HG03139 (cell line): ENCODE results near the gene ZBTB11.
A peak's percentile ranks its signal among the peaks of the same experiment; 100 is the strongest.
"Not testable (repeated sequence)": the region's sequence is repeated elsewhere in the genome, so short reads cannot be mapped to it uniquely, and the experiment has no call there.

ENCODE experiments used
- ATAC-seq: cut with Tn5 transposase; IDR thresholded peaks from one replicate; pipeline ENCODE4 v1.9.1; 2021; ENCODE audit not compliant: unreplicated experiment

The ZBTB11 gene, protein sequence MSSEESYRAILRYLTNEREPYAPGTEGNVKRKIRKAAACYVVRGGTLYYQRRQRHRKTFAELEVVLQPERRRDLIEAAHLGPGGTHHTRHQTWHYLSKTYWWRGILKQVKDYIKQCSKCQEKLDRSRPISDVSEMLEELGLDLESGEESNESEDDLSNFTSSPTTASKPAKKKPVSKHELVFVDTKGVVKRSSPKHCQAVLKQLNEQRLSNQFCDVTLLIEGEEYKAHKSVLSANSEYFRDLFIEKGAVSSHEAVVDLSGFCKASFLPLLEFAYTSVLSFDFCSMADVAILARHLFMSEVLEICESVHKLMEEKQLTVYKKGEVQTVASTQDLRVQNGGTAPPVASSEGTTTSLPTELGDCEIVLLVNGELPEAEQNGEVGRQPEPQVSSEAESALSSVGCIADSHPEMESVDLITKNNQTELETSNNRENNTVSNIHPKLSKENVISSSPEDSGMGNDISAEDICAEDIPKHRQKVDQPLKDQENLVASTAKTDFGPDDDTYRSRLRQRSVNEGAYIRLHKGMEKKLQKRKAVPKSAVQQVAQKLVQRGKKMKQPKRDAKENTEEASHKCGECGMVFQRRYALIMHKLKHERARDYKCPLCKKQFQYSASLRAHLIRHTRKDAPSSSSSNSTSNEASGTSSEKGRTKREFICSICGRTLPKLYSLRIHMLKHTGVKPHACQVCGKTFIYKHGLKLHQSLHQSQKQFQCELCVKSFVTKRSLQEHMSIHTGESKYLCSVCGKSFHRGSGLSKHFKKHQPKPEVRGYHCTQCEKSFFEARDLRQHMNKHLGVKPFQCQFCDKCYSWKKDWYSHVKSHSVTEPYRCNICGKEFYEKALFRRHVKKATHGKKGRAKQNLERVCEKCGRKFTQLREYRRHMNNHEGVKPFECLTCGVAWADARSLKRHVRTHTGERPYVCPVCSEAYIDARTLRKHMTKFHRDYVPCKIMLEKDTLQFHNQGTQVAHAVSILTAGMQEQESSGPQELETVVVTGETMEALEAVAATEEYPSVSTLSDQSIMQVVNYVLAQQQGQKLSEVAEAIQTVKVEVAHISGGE

DNA sequence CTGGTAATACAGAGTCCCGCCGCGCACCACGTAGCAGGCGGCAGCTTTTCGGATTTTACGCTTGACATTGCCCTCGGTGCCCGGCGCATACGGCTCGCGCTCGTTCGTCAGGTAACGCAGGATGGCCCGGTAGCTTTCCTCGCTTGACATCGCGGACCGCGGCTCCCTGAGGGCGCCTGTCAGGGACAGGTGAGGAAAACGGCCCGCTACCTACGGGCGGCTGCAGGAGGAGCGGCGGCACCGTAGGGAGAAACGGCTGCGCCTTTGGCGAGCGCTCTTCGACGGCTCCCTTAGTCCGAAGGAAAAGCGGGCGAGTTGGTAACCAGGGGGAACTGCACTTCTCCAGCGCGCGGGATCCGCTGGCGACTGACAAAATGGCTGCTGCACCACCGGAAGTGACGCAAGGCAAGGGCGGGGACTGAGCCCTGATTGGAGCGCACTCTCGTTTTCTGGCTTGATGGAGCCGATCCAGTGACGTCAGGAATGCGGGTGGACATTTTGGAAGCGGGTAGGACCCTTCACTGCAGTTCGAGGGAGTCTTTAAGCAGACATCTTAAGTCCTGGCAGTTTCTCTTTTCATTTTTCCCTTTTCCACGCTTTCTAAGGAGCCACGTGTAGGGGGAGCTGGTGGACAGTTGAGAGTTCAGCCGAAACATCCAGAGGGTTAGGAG is at the start of gene ZBTB11:
Gene ZBTB11 (minus strand): TSS at position 368 of the 671 bp plus-strand sequence. CDS start 218 bp downstream, at position 150.
- ATAC-seq: peak; percentile 67

- no peak for ATAC-seq
Measured at GRCh38 chr3:101725890-101726275, 49.0 kb upstream of the ZBTB11 start.

GRCh38 chr3:101725194-101725889 is 48.4 kb upstream of the ZBTB11 start:
- ATAC-seq: no peak

DNA sequence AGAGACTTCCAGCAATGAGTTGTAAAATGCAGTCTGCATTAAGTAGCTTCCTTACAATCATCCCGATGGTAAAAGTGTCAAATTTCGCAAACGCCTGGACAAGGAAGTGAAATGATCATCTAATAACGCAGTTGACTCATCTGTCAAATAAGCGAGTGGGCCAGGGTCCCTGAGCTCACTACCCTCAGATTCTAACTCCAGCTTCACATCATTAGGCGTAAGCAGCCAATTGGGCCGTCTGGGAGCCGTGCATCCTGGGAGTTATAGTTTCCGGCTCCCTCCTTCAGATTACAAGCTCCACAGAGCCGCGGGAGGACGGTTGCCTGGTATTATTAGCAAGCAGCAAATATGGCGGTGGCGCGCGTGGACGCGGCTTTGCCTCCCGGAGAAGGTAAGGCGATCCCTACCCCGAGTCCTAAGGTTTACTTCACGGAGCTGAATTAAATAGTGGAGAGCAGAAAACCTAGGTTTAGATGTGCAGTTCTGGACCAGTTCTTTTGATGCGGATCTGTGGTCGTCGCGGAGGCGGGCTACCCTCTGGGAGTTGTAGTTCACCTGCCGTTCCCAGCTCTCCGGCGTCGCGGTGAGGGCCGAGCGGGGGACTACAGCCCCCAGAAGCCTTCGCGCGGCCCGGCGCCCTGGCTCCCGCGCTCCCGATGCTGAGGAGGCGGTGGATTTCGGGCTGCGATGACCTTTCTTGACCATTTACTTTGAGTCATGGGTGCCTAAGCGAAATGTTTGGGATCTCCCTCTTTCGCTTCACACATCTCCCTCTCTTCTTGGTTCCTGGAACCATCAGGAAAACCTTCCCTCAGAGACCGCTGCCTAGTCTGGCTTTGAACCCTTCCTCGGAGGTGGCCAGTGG is 47.6 kb upstream of the ZBTB11 start, which contains the start of gene CEP97:
Gene CEP97 (plus strand): TSS at position 286 of the 865 bp plus-strand sequence. CDS start 63 bp downstream, at position 349.
- ATAC-seq: peak; percentile 89

- peak; percentile 39 for ATAC-seq
Measured at GRCh38 chr3:101722394-101723173, 45.7 kb upstream of the ZBTB11 start.

DNA sequence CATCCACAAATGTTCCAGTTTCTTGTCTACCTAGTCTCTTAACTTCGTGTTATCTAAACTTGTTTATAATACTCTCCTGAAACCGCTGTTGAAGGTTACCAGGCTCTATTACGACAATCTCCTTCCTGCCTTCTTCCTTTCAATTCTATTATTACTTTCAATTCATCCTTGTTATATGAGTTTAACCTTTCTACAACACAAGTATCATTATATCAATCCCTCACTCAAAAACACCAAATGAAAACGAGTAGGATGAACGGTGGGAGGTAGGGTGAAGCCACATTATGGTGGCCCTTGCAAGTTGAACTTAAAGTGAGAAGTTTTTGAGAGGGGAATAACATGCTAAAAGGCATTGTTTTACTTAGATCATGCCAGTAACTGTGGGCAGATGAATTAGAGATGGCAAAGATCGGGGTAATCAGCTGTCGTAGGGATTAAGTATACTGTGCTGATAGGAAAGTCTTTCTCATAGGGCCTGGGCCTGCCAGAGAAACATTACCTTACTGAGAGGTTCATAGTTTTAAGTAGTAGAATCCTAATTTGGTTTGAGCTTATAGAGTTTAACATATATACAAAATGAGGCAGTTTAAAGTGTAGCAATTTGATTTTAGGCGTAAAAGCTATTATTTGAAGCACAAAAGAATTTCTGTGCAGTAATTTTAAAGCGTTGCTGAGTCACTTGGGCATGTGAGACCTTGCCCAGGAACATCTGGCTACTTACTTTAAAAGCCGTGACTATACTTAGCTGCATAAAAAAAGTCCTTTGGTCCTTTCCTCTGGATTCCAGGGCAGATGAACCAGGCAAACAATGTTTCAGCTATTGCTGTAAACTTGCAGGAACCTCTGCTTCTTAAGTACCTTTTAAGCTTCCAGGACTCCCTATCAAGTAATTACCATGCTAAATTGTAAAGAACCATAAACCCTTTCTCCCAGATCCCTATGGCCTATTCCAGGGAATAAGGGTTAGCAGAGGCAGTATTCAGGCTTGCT is 44.2 kb upstream of the ZBTB11 start:
- ATAC-seq: no peak

DNA sequence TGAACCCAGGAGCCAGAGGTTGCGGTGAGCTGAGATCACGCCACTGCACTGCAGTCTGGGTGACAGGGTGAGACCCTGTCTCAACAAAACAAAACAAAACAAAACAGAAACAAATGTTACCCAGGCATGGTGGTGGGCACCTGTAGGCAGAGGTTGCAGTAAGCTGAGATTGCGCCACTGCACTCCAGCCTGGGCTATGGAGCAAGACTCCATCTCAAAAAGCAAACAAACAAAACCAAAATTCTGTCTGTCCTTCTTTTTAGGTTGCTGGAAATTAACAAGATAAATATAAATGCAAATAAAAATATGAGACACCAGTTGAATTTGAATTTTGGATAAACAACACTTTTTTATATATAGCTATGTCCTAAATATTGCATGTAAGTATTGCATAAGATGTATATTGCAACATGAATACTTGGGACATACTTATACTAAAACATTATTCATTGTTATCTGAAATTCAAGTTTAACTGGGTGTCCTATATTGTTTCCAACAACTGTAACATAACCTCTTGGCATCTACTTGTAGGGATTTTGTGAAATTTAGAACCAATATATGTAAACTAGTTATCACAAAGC is 42.8 kb upstream of the ZBTB11 start:
- ATAC-seq: no peak

DNA sequence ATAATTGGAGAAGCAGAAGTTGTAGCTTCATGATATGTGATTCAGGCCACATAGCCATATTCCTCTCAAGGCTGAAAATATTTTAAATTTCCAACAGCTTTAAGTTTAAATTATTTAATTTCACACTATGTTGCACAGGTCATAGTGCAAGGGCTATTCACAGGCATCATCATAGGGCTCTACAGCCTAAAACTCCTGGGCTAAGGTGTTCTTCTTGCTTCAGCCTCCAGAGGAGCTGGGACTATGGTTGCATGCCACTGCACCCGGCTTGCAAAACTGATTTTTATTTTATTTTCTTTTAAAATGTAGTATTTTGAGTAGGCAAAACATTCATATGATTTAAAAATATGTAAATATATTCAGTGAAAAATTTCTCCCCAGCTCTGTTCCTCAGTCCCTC is 41.5 kb upstream of the ZBTB11 start:
- no peak for ATAC-seq

DNA sequence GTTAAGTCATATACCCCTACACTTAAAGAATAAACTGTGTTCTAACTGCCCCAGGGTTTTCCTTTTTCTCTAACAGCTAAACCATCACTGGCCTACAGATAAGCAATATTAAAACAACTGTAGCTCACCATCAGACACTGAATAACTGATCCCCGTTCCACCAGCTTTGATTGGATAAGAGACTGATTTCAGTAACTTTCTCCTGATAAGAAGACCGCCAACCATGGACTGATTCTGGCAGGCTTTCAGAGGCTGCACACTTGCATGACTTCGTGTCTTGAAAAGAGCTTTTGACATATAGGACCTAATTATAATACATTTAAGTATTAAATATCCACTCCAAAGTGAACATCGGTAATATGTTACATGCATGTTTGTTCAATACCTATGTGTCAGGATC is 32.2 kb upstream of the ZBTB11 start:
- ATAC-seq: no peak

DNA sequence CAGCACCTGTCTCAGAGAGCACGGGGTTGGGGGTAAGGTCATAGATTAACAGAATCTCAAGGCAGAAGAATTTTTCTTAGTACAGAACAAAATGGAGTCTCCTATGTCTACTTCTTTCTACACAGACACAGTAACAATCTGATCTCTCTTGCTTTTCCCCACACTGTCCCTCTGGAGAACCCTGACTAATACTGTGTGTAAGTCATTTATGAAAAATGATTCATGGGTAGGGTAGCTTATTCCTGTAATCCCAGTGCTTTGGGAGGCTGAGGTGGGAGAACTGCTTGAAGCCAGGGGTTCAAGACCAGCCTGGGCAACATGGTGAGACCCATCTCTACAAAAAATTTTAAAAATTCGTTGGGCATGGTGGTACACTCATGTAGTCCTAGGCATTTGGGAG is 27.7 kb upstream of the ZBTB11 start:
- ATAC-seq: not testable (repeated sequence)

DNA sequence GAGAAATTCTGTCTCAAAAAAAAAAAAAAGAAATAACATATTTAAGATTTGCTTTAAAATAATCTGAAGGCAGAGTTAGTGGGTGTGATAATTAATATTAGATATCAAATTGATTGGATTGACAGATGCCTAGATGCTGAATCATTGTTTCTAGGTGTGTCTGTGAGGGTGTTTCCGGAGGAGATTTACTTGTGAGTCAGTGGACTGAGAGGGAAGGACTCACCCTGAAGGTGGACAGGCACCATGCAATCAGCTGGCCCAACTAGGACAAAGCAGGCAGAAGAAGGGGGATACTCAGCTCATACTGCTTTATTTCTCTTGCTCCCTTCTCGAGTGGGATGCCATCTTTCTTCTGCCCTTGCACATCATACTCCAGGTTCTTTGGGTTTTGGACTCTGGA is 26.2 kb upstream of the ZBTB11 start:
- ATAC-seq: no peak

- ATAC-seq: no peak
Measured at GRCh38 chr3:101702726-101703125, 25.8 kb upstream of the ZBTB11 start.

DNA sequence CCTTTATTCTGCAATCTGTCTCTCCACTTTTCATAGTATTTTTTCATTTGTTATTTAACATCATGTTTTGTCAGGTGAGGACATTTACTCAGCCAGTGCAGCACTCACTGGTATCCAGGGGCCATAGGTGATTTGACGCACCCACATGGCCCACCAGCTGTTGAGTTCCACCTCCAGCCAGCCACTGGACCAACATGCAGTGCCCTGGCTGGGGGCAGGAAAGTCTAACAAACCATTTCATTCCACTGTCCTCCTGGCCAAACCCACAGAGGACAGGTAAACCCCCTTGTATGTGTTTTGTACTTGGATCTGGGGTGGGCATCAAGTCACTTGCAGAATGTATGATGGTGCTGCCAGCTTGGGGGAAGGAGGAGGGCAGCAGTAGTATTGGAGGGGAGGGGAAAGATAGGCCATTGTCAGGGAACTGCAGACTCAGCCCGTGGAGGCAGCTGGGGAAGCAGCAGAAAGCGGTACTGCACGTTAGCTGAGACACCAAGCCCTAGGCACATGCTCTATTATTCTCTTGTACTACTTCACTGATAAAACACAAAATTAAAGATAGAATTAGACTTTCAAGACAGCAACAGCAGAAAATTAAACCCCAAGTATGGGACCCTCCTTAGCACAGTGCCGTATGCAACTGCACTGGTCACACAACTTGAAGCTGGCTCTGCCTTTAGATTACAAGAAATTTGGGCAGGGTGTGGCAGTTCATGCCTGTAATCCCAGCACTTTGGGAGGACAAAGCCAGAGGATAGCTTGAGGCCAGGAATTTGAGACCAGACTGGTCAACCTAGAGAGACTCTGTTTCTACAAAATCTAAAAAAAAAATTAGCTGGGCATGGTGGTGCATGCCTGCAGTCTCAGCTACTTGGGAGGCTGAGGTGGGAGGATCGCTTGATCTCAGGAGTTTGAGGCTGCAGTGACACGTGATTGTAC is 25.0 kb upstream of the ZBTB11 start:
- peak; percentile 14 for ATAC-seq

DNA sequence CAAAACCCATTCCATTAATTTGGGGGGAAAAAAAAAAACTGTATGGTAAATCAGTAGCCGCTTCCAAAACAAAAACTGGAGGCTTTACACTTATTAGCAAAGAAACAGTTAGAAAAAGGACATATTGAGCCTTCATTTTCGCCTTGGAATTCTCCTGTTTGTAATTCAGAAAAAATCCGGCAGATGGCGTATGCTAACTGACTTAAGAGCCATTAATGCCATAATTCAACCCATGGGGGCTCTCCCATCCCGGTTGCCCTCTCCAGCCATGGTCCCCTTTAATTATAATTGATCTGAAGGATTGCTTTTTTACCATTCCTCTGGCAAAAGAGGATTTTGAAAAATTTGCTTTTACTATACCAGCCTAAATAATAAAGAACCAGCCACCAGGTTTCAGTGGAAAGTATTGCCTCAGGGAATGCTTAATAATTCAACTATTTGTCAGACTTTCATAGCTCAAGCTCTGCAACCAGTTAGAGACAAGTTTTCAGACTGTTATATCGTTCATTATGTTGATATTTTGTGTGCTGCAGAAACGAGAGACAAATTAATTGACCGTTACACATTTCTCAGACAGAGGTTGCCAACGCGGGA is 18.9 kb upstream of the ZBTB11 start:
- ATAC-seq: no peak

DNA sequence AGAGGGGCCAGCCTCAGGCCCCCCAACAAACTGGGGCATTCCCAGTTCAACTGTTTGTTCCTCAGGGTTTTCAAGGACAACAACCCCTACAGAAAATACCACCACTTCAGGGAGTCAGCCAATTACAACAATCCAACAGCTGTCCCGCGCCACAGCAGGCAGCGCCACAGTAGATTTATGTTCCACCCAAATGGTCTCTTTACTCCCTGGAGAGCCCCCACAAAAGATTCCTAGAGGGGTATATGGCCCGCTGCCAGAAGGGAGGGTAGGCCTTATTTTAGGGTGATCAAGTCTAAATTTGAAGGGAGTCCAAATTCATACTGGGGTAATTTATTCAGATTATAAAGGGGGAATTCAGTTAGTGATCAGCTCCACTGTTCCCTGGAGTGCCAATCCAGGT is 17.9 kb upstream of the ZBTB11 start:
- ATAC-seq: not testable (repeated sequence)

DNA sequence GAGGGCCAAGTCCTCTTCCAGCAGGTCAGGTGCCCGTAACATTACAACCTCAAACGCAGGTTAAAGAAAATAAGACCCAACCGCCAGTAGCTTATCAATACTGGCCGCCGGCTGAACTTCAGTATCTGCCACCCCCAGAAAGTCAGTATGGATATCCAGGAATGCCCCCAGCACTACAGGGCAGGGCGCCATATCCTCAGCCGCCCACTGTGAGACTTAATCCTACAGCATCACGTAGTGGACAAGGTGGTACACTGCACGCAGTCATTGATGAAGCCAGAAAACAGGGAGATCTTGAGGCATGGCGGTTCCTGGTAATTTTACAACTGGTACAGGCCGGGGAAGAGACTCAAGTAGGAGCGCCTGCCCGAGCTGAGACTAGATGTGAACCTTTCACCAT is 16.6 kb upstream of the ZBTB11 start:
- not testable (repeated sequence) for ATAC-seq
